GM12801 (cell line): ENCODE measurements around the gene MAP3K6.

Experiments used
- CTCF ChIP-seq: IDR thresholded peaks from one replicate; pipeline ENCODE4 v1.5.1; 2011; ENCODE audit warnings: control low read depth; ENCODE audit not compliant: insufficient read length; ENCODE audit errors: extremely low read depth

Gene MAP3K6

GRCh38 chr1:27339213-27339612 lies 27.5 kb downstream of the MAP3K6 start:
- no peak for TF ChIP-seq CTCF

- TF ChIP-seq CTCF = no peak
Observed at GRCh38 chr1:27338751-27339150, 28.0 kb downstream of the MAP3K6 start.

- no peak for TF ChIP-seq CTCF
Observed at GRCh38 chr1:27336756-27337155, 30.0 kb downstream of the MAP3K6 start.

- no peak for TF ChIP-seq CTCF
Observed at GRCh38 chr1:27335506-27336422, 31.0 kb downstream of the MAP3K6 start.

- TF ChIP-seq CTCF = no peak
Observed at GRCh38 chr1:27333717-27334279, 33.0 kb downstream of the MAP3K6 start.

GRCh38 chr1:27332536-27333281 lies 34.1 kb downstream of the MAP3K6 start:
- TF ChIP-seq CTCF = no peak

GRCh38 chr1:27331922-27332321 lies 34.8 kb downstream of the MAP3K6 start:
- TF ChIP-seq CTCF = no peak
